Endothelial cell of umbilical vein (primary cell): ENCODE measurements around the gene AGAP3. TPM values are rescaled to one million over a fixed set of nuclear protein-coding genes. Genes with fewer than 3 reads are reported as not detected.

Source experiments
- BruUV-seq: library from RNA; stranded (reverse); fragments of 400-500 nt; replicated peaks from 2 replicates; lab custom pipeline; 2021; lab: Mats Ljungman, UMichigan
- CTCF ChIA-PET: fragments of 300-600, 350-600 bp; sonication (Branson Sonifier 250); formaldehyde crosslinking; loops from one replicate; lab custom pipeline; 2021; ENCODE audit warnings: antibody characterized with exemption, inconsistent platforms; lab: Charles Lee
- POLR2A ChIA-PET: fragments of 300-600, 350-600 bp; sonication (Branson Sonifier 250); formaldehyde crosslinking; loops from one replicate; lab custom pipeline; 2021; ENCODE audit warnings: antibody characterized with exemption, inconsistent platforms; lab: Charles Lee
- DNase-seq: peaks from one replicate; pipeline ENCODE4 v3.0.0-alpha.2; 2011; ENCODE audit warnings: low read depth, low spot score
- FAIRE-seq: peaks from 2 replicates; lab custom pipeline; 2011; peaks lifted over from hg19 to GRCh38; lab: Jason Lieb, UNC
- H2AFZ ChIP-seq: 2 replicates; pipeline ENCODE4 v1.6.0; 2012; ENCODE audit warnings: low read depth, low read length, control low read depth, inconsistent platforms
- H3K27ac ChIP-seq: 2 replicates; pipeline ENCODE4 v1.5.1; 2011; ENCODE audit warnings: low read depth, mild to moderate bottlenecking, control low read depth, low read length, moderate library complexity; ENCODE audit not compliant: insufficient read depth
- H3K27me3 ChIP-seq, 2 experiments: 2 replicates each; pipeline versions ENCODE4 v1.6.0 to v1.6.1; 2011; ENCODE audit warnings: low read length in 2 of 2, mixed read lengths in 1 of 2; ENCODE audit not compliant: control insufficient read depth in 2 of 2, insufficient read depth in 2 of 2
- H3K36me3 ChIP-seq, 2 experiments: 2 replicates in 1 of 2; 3 replicates in 1 of 2; pipeline ENCODE4 v1.5.1; 2011; ENCODE audit warnings: low read length in 2 of 2, mild to moderate bottlenecking in 1 of 2, moderate library complexity in 1 of 2; ENCODE audit not compliant: control insufficient read depth in 2 of 2, insufficient read depth in 2 of 2; ENCODE audit errors: extremely low read depth in 1 of 2
- H3K4me1 ChIP-seq: 3 replicates; pipeline ENCODE4 v1.5.1; 2011; ENCODE audit warnings: mild to moderate bottlenecking, low read length; ENCODE audit not compliant: control insufficient read depth, insufficient read depth; ENCODE audit errors: extremely low read depth
- H3K4me2 ChIP-seq: 2 replicates; pipeline ENCODE4 v1.6.1; 2011; ENCODE audit warnings: low read length, control low read depth, mixed read lengths; ENCODE audit not compliant: insufficient read depth
- H3K4me3 ChIP-seq, 3 experiments: fragments of 200-600 bp in 1 of 3; sonication (generic), shearing (Covaris generic) in 1 of 3; replicated peaks in 1 of 3; 2 replicates each; pipeline ENCODE4 v1.5.1; 2011 to 2016; ENCODE audit warnings: control low read depth in 3 of 3, low read length in 3 of 3, mild to moderate bottlenecking in 2 of 3, inconsistent platforms in 1 of 3, low read depth in 1 of 3, moderate library complexity in 1 of 3; ENCODE audit not compliant: insufficient read depth in 1 of 3
- H3K79me2 ChIP-seq: 2 replicates; pipeline ENCODE4 v1.6.0; 2012; ENCODE audit warnings: low read length, inconsistent platforms; ENCODE audit not compliant: control insufficient read depth, insufficient read depth
- H3K9ac ChIP-seq: replicated peaks from 2 replicates; pipeline ENCODE3; 2011; ENCODE audit warnings: low read length, control low read depth; ENCODE audit not compliant: insufficient read depth; ENCODE audit errors: extremely low read depth
- H3K9me1 ChIP-seq: replicated peaks from 3 replicates; pipeline ENCODE4 v1.6.0; 2011; ENCODE audit warnings: mild to moderate bottlenecking, low read length; ENCODE audit not compliant: control insufficient read depth, insufficient read depth; ENCODE audit errors: extremely low read depth
- H3K9me3 ChIP-seq: replicated peaks from 2 replicates; pipeline ENCODE4 v1.5.1; 2012; ENCODE audit warnings: low read length, inconsistent platforms; ENCODE audit not compliant: control insufficient read depth, insufficient read depth
- H4K20me1 ChIP-seq: replicated peaks from 2 replicates; pipeline ENCODE3; 2011; ENCODE audit warnings: mild to moderate bottlenecking, low read length; ENCODE audit not compliant: control insufficient read depth, insufficient read depth; ENCODE audit errors: extremely low read depth
- EZH2 ChIP-seq: IDR thresholded peaks from 2 replicates; pipeline ENCODE4 v1.6.1; 2012; ENCODE audit warnings: borderline replicate concordance, low read depth, mild to moderate bottlenecking, moderate library complexity, low read length, inconsistent platforms; ENCODE audit not compliant: severe bottlenecking
- FOS ChIP-seq: IDR thresholded peaks from 2 replicates; pipeline ENCODE4 v1.6.1; 2011; ENCODE audit warnings: mild to moderate bottlenecking, low read length, moderate library complexity, borderline replicate concordance; ENCODE audit not compliant: insufficient read depth
- GATA2 ChIP-seq: IDR thresholded peaks from 2 replicates; pipeline ENCODE4 v1.7.0; 2011; ENCODE audit warnings: low read depth, mild to moderate bottlenecking, moderate library complexity, mixed read lengths, low read length; ENCODE audit not compliant: insufficient read length, insufficient read depth
- JUN ChIP-seq: IDR thresholded peaks from 2 replicates; pipeline ENCODE4 v1.6.1; 2011; ENCODE audit warnings: borderline replicate concordance, low read depth; ENCODE audit not compliant: insufficient read length, insufficient read depth
- MYC ChIP-seq: IDR thresholded peaks from one replicate; pipeline ENCODE4 v1.6.1; 2011; ENCODE audit warnings: mild to moderate bottlenecking, low read depth, low read length
- POLR2A ChIP-seq: IDR thresholded peaks from 2 replicates; pipeline ENCODE4 v1.6.1; 2012; ENCODE audit warnings: low read depth, mild to moderate bottlenecking, control low read depth, low read length
- POLR2AphosphoS5 ChIP-seq: IDR thresholded peaks from 2 replicates; pipeline ENCODE4 v1.6.1; 2012; ENCODE audit warnings: low read depth, mild to moderate bottlenecking, control low read depth, low read length, moderate library complexity; ENCODE audit not compliant: insufficient read depth
- dilution Hi-C: fragments of 300-500 bp; cut with MboI; formaldehyde crosslinking; loops from one replicate; pipeline ENCODE4 v1.15.0; 2019; ENCODE audit warnings: low sequenced_read_pairs; ENCODE audit not compliant: extremely low pct_ligation_motif_present
- intact Hi-C: fragments of 100-400 bp; cut with micrococcal nuclease; formaldehyde crosslinking; loops from one replicate; pipeline ENCODE4 v1.10.0; 2022
- polyA plus RNA-seq, 4 experiments: library from polyadenylated mRNA; depleted of rRNA in 3 of 4; stranded (reverse) in 3 of 4; unstranded in 1 of 4; fragments of >200 nt; gene quantifications; 2 replicates each; pipeline versions ENCODE4 v1.2.1 to v1.2.3, GENCODE V29; 2011 to 2012; ENCODE audit warnings: missing spikeins in 1 of 4
- total RNA-seq: library from RNA; stranded (reverse); gene quantifications from 2 replicates; pipeline ENCODE4 v1.2.3, GENCODE V29; 2021
- TF ChIP-seq, protein P1 (sequence below), 2 donors: IDR thresholded peaks; 1 replicate in 1 of 2; 2 replicates in 1 of 2; pipeline ENCODE4 v1.5.1; 2011; ENCODE audit warnings: low read length in 2 of 2, mild to moderate bottlenecking in 2 of 2, moderate library complexity in 2 of 2, control low read depth in 1 of 2, inconsistent platforms in 1 of 2, low read depth in 1 of 2; ENCODE audit not compliant: insufficient read depth in 1 of 2; ENCODE audit errors: extremely low read depth in 1 of 2
- TF ChIP-seq, protein P2 (sequence below): IDR thresholded peaks from 2 replicates; pipeline ENCODE4 v1.6.1; 2011; ENCODE audit not compliant: insufficient read depth, insufficient read length

AGAP3 gene
- total and polyA plus RNA-seq, 2 donors (not counting 3 experiments of a cell fraction or from before 2014, with no cell fraction given): 171 to 174 TPM

DNA sequence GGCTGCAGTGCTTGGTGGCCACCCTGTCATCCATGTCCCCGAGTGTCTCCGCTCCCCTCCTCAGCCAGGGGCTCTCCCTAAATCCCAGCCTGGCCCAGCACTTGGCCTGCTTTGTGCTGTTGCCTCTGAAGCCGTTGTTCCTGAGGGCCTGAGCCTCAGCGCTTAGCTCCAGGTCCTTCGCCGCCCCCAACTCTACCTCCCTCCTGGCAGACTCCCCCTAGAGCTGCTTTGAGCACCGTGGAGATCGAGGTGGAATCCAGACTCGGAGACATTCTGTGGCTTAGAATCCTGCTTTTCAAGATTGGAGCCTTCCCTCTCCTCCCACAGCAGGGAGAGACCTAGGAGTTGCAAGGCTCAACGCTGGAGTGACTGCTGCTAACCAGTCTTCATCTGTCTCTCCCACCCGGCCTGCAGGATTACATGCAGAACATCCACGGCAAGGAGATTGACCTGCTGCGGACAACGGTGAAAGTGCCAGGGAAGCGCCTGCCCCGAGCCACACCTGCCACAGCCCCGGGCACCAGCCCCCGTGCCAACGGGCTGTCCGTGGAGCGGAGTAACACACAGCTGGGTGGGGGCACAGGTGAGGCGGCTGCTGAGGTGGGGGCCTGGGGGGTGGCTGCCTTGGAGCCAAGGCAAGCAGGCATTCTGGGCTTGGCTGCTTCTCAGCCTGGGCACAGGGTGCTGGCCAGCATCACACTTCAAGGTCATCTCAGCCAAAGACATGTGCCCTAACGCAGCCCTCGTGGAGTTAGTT is 47.9 kb downstream of the AGAP3 start:
- BruUV-seq: no TSS peak
- no peaks in the 10 kb centered on the region for H3K79me2 ChIP-seq
- H3K27me3 ChIP-seq: no peaks in the 10 kb centered on the region
- DNase-seq (no peak), FAIRE-seq (no peak)
- no peak overlapping the region for H3K27ac ChIP-seq
- no peak for TF ChIP-seq GATA2
- no peak for TF ChIP-seq POLR2A
- TF ChIP-seq FOS: no peak
- H3K9me3 ChIP-seq: no peaks in the 10 kb centered on the region
- ChIA-PET POLR2A (no interaction called here), CTCF (no interaction called here)
- no peak overlapping the region for H2AFZ ChIP-seq
- intact Hi-C loops (no loop called here), dilution Hi-C loops (no loop called here)
- H3K4me1 ChIP-seq: no peaks in the 10 kb centered on the region
- no peaks in the 10 kb centered on the region for H4K20me1 ChIP-seq
- H3K4me2 ChIP-seq: no peak overlapping the region
- H3K4me3 ChIP-seq: no peak overlapping the region
- H3K9ac ChIP-seq: no peak overlapping the region
- H3K36me3 ChIP-seq: peaks cover 9 to 73% of the 10 kb centered on the region in 2 experiments
- no peaks in the 10 kb centered on the region for H3K9me1 ChIP-seq

DNA sequence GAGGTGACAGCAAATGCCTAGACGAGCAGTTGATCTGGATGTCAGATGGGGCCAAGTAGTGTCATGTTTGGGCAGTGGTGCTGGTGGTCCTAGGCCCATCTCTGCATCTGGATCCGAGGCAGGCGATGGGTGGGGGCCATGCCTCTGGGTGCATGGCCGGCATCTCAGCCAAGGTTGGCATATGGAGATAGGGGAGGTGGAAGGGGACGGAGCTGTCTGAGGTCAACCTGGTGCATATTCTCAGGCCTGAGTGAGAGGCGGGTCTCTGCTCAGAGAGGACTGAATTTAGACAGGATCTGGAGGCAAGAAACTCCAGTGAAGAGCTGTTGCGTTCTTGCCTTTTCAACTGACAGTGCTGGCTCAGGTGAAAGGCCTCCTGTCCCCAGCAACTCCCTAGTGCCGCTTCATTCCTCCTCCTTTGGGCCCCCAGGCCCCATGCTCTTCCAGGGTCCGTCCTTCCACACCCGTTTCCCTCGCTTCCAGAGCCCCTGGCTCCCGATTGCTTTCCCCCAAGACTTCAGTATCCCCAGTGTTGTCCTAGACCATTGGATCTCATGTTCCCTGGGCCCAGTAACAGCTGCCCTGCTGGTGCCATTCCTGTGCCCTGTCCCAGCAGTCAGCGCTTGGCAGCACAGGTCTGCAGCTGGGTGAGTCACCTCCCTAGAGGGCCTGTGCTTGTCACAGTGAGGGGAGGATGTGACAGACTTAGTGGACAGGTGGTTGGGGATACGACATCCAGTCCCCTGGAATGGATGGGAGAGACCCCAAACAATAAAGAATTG is 48.7 kb downstream of the AGAP3 start:
- no peak overlapping the region for H3K4me3 ChIP-seq
- FAIRE-seq (no peak), DNase-seq (no peak)
- CTCF ChIA-PET: interaction anchor here (1.5 kb wide), 1 partner anchor 11 kb away, joined by 9 read pairs; no protein-coding TSS in a partner anchor
- peaks cover 9 to 72% of the 10 kb centered on the region in 2 experiments for H3K36me3 ChIP-seq
- dilution Hi-C loops (no loop called here), intact Hi-C loops (no loop called here)
- no TSS peak for BruUV-seq
- no peak overlapping the region for H2AFZ ChIP-seq
- no peak overlapping the region for H3K4me2 ChIP-seq
- no peaks in the 10 kb centered on the region for H4K20me1 ChIP-seq
- POLR2A ChIA-PET: no interaction called here
- H3K4me1 ChIP-seq: no peaks in the 10 kb centered on the region
- H3K79me2 ChIP-seq: no peaks in the 10 kb centered on the region
- no peaks in the 10 kb centered on the region for H3K9me1 ChIP-seq
- H3K9ac ChIP-seq: no peak overlapping the region
- H3K27ac ChIP-seq: no peak overlapping the region
- no peaks in the 10 kb centered on the region for H3K27me3 ChIP-seq
- H3K9me3 ChIP-seq: no peaks in the 10 kb centered on the region
- TF ChIP-seq JUN (no peak), FOS (no peak), POLR2AphosphoS5 (no peak), POLR2A (no peak), MYC (no peak), GATA2 (no peak), EZH2 (no peak)
- TF ChIP-seq, protein P1, sequence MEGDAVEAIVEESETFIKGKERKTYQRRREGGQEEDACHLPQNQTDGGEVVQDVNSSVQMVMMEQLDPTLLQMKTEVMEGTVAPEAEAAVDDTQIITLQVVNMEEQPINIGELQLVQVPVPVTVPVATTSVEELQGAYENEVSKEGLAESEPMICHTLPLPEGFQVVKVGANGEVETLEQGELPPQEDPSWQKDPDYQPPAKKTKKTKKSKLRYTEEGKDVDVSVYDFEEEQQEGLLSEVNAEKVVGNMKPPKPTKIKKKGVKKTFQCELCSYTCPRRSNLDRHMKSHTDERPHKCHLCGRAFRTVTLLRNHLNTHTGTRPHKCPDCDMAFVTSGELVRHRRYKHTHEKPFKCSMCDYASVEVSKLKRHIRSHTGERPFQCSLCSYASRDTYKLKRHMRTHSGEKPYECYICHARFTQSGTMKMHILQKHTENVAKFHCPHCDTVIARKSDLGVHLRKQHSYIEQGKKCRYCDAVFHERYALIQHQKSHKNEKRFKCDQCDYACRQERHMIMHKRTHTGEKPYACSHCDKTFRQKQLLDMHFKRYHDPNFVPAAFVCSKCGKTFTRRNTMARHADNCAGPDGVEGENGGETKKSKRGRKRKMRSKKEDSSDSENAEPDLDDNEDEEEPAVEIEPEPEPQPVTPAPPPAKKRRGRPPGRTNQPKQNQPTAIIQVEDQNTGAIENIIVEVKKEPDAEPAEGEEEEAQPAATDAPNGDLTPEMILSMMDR (IDR thresholded peaks at IDR 0.05; ENCODE audit: extremely low read depth in 1 of 2, insufficient read depth in 1 of 2, low read depth in 1 of 2, low read length in 2 of 2): no peak
- TF ChIP-seq, protein P2, sequence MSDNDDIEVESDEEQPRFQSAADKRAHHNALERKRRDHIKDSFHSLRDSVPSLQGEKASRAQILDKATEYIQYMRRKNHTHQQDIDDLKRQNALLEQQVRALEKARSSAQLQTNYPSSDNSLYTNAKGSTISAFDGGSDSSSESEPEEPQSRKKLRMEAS: no peak
